Transverse colon (tissue), 4 donors: ENCODE measurements around the gene NTRK3.

ENCODE experiments used
- CTCF ChIP-seq, 5 experiments: fragments of 200-600 bp in 3 of 5; fragments of 450-650 bp in 2 of 5; sonication (generic) in 3 of 5; IDR thresholded peaks; 1 replicate in 2 of 5; 2 replicates in 3 of 5; pipeline ENCODE4 v1.5.1; 2016 to 2017; ENCODE audit warnings: antibody characterized with exemption in 5 of 5, inconsistent platforms in 3 of 5, mild to moderate bottlenecking in 2 of 5, moderate library complexity in 1 of 5
- EP300 ChIP-seq: sonication (generic); formaldehyde crosslinking; IDR thresholded peaks from one replicate; pipeline ENCODE4 v1.6.1; 2017; ENCODE audit warnings: antibody characterized with exemption, low read depth
- POLR2A ChIP-seq: fragments of 450-650 bp; IDR thresholded peaks from one replicate; pipeline ENCODE4 v1.6.1; 2016; ENCODE audit warnings: antibody characterized with exemption, mild to moderate bottlenecking, moderate library complexity
- POLR2AphosphoS5 ChIP-seq, 3 donors: sonication (generic); formaldehyde crosslinking; IDR thresholded peaks; one replicate each; pipeline ENCODE4 v1.6.1; 2016; ENCODE audit warnings: antibody characterized with exemption in 3 of 3

- TF ChIP-seq POLR2A, result no peak
- TF ChIP-seq POLR2AphosphoS5 (IDR thresholded peaks at IDR 0.05), result no peak
- no peak for TF ChIP-seq CTCF (IDR thresholded peaks at IDR 0.05)
- no peak for TF ChIP-seq EP300
Observed at GRCh38 chr15:88249220-88249619, 7.3 kb downstream of the NTRK3 start.
